ENCODE measurements around the gene HDHD2. TPM values are rescaled to one million over a fixed set of nuclear protein-coding genes. Genes with fewer than 3 reads are reported as not detected.

Gene HDHD2
- total and polyA plus RNA-seq, 3 donors from 2014 or later, result 32.3 to 40.4 (median 39.8) TPM

GRCh38 chr18:47180765-47181164, 30.5 kb upstream of the HDHD2 start:
- Histone ChIP-seq H3K27ac (no peak overlapping the region), H3K4me3 (no peak overlapping the region), H3K9me3 (no peaks in the 10 kb centered on the region), H3K27me3 (no peaks in the 10 kb centered on the region), H3K4me1 (peaks cover 4% of the 10 kb centered on the region), H3K36me3 (ENCODE audit: low read depth, missing control alignments) (no peaks in the 10 kb centered on the region)
- WGBS, 2 donors, result 82 to 93% methylated on average over 3 of the region's 3 CpGs
- no peak for DNase-seq
- no peak for TF ChIP-seq CTCF (IDR thresholded peaks at IDR 0.05)
- TF ChIP-seq POLR2A (IDR thresholded peaks at IDR 0.05), result no peak
- intact Hi-C loops (cut with DNase I; ENCODE audit: low total_unique reads), result no loop called here

- Histone ChIP-seq H3K4me3 (no peak overlapping the region), H3K4me1 (peaks cover 4% of the 10 kb centered on the region), H3K27me3 (no peaks in the 10 kb centered on the region), H3K27ac (no peak overlapping the region), H3K36me3 (ENCODE audit: low read depth, missing control alignments) (no peaks in the 10 kb centered on the region), H3K9me3 (no peaks in the 10 kb centered on the region)
- intact Hi-C loops (cut with DNase I; ENCODE audit: low total_unique reads), result no loop called here
- WGBS, 2 donors, result 40 to 42% methylated on average over 4 of the region's 4 CpGs
- DNase-seq, result no peak
- TF ChIP-seq POLR2A (IDR thresholded peaks at IDR 0.05), result no peak
- TF ChIP-seq CTCF (IDR thresholded peaks at IDR 0.05), result no peak
These were observed 29.2 kb upstream of the HDHD2 start for GRCh38 chr18:47179520-47179919.

- intact Hi-C loops (cut with DNase I; ENCODE audit: low total_unique reads), result no loop called here
- TF ChIP-seq CTCF (IDR thresholded peaks at IDR 0.05) (peak in 1 of 3 experiments; percentile 12), POLR2A (IDR thresholded peaks at IDR 0.05) (no peak)
- Histone ChIP-seq H3K9me3 (no peaks in the 10 kb centered on the region), H3K4me3 (peak within 1 kb of the TSS; percentile 85 to 89), H3K36me3 (ENCODE audit: low read depth, missing control alignments) (no peaks in the 10 kb centered on the region), H3K4me1 (peaks cover 4% of the 10 kb centered on the region), H3K27ac (peak within 1 kb of the TSS; percentile 47 to 80), H3K27me3 (no peaks in the 10 kb centered on the region)
- peak; percentile 95 for DNase-seq
- WGBS, 2 donors, result 0 to 1% methylated on average over 39 to 48 of the region's 48 CpGs
These were observed 25.7 kb upstream of the HDHD2 start, which contains the start of gene IER3IP1 for GRCh38 chr18:47175898-47176575. TSS of gene IER3IP1 (minus strand) at chr18:47176364. CDS start at chr18:47176277, 87 bp downstream.

- peak; percentile 33 for DNase-seq
- no peaks in the 10 kb centered on the region for H3K27me3 ChIP-seq
- no peaks in the 10 kb centered on the region for H3K36me3 ChIP-seq (ENCODE audit: low read depth, missing control alignments)
- peaks cover 4% of the 10 kb centered on the region for H3K4me1 ChIP-seq
- 1 to 4% methylated on average over 24 of the region's 24 CpGs for WGBS, 2 donors
- no peaks in the 10 kb centered on the region for H3K9me3 ChIP-seq
- peak overlapping the region; percentile 47 to 80 for H3K27ac ChIP-seq
- intact Hi-C loops (cut with DNase I; ENCODE audit: low total_unique reads), result no loop called here
- peak overlapping the region; percentile 85 to 89 for H3K4me3 ChIP-seq
- TF ChIP-seq CTCF (IDR thresholded peaks at IDR 0.05) (no peak), POLR2A (IDR thresholded peaks at IDR 0.05) (no peak)
These were observed 25.1 kb upstream of the HDHD2 start for GRCh38 chr18:47175283-47175897.
